HG02970 (cell line): ENCODE data around the gene CCSER1.
A peak's percentile ranks its signal among the peaks of the same experiment; 100 is the strongest.

Experiments
- ATAC-seq: cut with Tn5 transposase; IDR thresholded peaks from one replicate; pipeline ENCODE4 v1.9.1; 2021; ENCODE audit warnings: mild to moderate bottlenecking, moderate library complexity, moderate number of reproducible peaks; ENCODE audit not compliant: unreplicated experiment, low FRiP score

CCSER1 gene

GRCh38 chr4:90127706-90128345 is 632 bp downstream of the CCSER1 start:
- peak; percentile 26 for ATAC-seq

- no peak for ATAC-seq
Observed at GRCh38 chr4:90128961-90129495, 1.8 kb downstream of the CCSER1 start.

GRCh38 chr4:90130076-90130475 is 2.9 kb downstream of the CCSER1 start:
- ATAC-seq = no peak

- no peak for ATAC-seq
Observed at GRCh38 chr4:90137555-90137954, 10.4 kb downstream of the CCSER1 start.

- ATAC-seq = no peak
Observed at GRCh38 chr4:90142081-90142480, 14.9 kb downstream of the CCSER1 start.

GRCh38 chr4:90145319-90145718 is 18.1 kb downstream of the CCSER1 start:
- no peak for ATAC-seq

- no peak for ATAC-seq
Observed at GRCh38 chr4:90146306-90146705, 19.1 kb downstream of the CCSER1 start.

- ATAC-seq = no peak
Observed at GRCh38 chr4:90148574-90149148, 21.5 kb downstream of the CCSER1 start.

- ATAC-seq = no peak
Observed at GRCh38 chr4:90152024-90152423, 24.8 kb downstream of the CCSER1 start.

- ATAC-seq = no peak
Observed at GRCh38 chr4:90159193-90159592, 32.0 kb downstream of the CCSER1 start.

GRCh38 chr4:90160044-90160443 is 32.9 kb downstream of the CCSER1 start:
- no peak for ATAC-seq

- no peak for ATAC-seq
Observed at GRCh38 chr4:90162566-90162965, 35.4 kb downstream of the CCSER1 start.

GRCh38 chr4:90163872-90164271 is 36.7 kb downstream of the CCSER1 start:
- ATAC-seq = no peak

- ATAC-seq = no peak
Observed at GRCh38 chr4:90165883-90166282, 38.7 kb downstream of the CCSER1 start.

- no peak for ATAC-seq
Observed at GRCh38 chr4:90171491-90171890, 44.3 kb downstream of the CCSER1 start.

- ATAC-seq = no peak
Observed at GRCh38 chr4:90174621-90175023, 47.4 kb downstream of the CCSER1 start.

GRCh38 chr4:90181644-90182043 is 54.5 kb downstream of the CCSER1 start:
- no peak for ATAC-seq

- ATAC-seq = no peak
Observed at GRCh38 chr4:90183254-90183653, 56.1 kb downstream of the CCSER1 start.

- no peak for ATAC-seq
Observed at GRCh38 chr4:90184560-90184959, 57.4 kb downstream of the CCSER1 start.

GRCh38 chr4:90185416-90185815 is 58.2 kb downstream of the CCSER1 start:
- ATAC-seq = no peak

- no peak for ATAC-seq
Observed at GRCh38 chr4:90186229-90186628, 59.0 kb downstream of the CCSER1 start.
